ENCODE data around the gene NUP210L.
A peak's percentile ranks its signal among the peaks of the same experiment; 100 is the strongest.

Gene NUP210L

GRCh38 chr1:153954826-153955225 is 200.0 kb downstream of the NUP210L start:
- no peak overlapping the region for H3K4me3 ChIP-seq (ENCODE audit: low read depth, low read length)
- no peak for TF ChIP-seq CTCF (IDR thresholded peaks at IDR 0.05; ENCODE audit: low read depth, low read length)

DNA sequence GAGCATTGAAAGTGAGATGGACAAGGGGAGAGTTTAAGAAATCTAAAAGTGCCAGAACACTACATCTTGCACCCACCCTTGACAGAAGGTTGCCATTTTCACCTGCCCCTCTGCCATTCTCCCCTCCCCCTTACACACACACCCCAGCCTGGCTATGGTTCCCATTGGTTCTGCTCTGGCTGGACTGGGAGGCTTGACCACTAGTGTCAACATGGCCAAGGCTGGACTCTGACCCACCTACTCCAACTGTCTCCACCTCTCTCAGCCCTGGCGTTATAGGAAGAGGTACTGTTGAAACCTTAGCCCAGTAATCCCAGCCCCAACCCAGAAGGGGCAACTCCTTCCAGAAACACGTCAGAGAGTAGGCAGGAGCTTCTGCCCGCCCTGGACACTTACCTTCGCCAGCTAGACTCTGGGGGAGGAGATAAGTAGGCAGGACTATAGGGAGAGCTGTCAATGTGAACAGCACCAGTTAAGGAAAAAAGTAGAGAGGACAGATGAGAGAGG is 201.0 kb downstream of the NUP210L start:
- TF ChIP-seq CTCF (IDR thresholded peaks at IDR 0.05; ENCODE audit: low read depth, low read length) = no peak
- H3K4me3 ChIP-seq (ENCODE audit: low read depth, low read length) = no peak overlapping the region

DNA sequence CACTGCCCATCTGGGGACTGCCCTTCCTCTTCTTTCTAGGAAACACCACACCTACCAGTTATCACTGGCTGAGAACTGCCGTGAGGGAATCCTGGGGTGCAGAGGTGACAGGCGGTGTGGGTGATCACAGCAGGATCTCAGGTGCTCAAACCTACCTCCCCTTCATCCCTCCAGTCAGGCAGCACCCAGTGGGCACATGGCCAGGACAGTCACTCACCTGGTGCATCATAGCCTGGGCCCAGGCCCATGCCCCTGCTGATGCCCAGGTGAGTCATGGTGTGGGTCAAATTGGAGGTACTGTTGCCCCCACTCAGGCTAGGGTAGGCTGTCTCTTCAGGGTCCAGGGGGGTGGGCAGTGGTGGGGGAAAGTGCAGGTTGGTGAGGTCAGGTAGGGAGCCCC is 203.1 kb downstream of the NUP210L start:
- no peak for TF ChIP-seq CTCF (IDR thresholded peaks at IDR 0.05; ENCODE audit: low read depth, low read length)
- H3K4me3 ChIP-seq (ENCODE audit: low read depth, low read length) = no peak overlapping the region

DNA sequence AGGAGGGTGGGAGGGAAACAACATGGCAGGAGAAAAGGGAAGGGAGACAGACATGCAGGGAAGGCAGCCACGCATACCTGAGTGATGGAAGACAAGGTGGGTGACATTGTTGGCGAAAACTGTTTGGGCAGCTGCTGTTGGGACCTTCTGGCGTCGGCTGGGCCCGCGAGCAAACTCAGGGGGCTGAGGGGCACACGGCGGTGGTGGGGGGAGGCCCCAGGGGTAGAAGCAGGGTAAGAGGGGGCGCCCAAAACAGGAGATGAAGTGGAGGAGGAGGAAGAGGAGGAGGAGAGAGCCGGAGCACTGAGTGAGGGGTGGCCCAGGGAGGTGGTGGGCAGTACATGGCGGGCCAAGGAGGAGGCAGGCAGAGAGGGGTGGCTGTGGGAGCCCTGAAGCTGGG is 203.7 kb downstream of the NUP210L start:
- no peak overlapping the region for H3K4me3 ChIP-seq (ENCODE audit: low read depth, low read length)
- TF ChIP-seq CTCF (IDR thresholded peaks at IDR 0.05; ENCODE audit: low read depth, low read length) = no peak

- H3K4me3 ChIP-seq (ENCODE audit: low read depth, low read length) = peak within 1 kb of the TSS; percentile 84
- TF ChIP-seq CTCF (IDR thresholded peaks at IDR 0.05; ENCODE audit: low read depth, low read length) = peak; percentile 85
Observed at GRCh38 chr1:153946622-153947241, 208.1 kb downstream of the NUP210L start, which contains the start of gene DENND4B. TSS of gene DENND4B (minus strand) at chr1:153946718. CDS start at chr1:153944374, 2,344 bp downstream.

- TF ChIP-seq CTCF (IDR thresholded peaks at IDR 0.05; ENCODE audit: low read depth, low read length) = no peak
- H3K4me3 ChIP-seq (ENCODE audit: low read depth, low read length) = peak overlapping the region; percentile 84
Observed at GRCh38 chr1:153945795-153946621, 208.9 kb downstream of the NUP210L start.
